Testis (tissue), 2 donors: ENCODE data around the gene AOC3.

ENCODE experiments used
- POLR2A ChIP-seq: fragments of 450-650 bp; IDR thresholded peaks from one replicate; pipeline ENCODE4 v1.6.1; 2017; ENCODE audit warnings: antibody characterized with exemption, mild to moderate bottlenecking, moderate library complexity
- TF ChIP-seq, protein P1 (sequence below), 3 experiments: fragments of 450-650 bp in 2 of 3; fragments of 200-600 bp in 1 of 3; sonication (generic) in 1 of 3; IDR thresholded peaks; one replicate each; pipeline ENCODE4 v1.5.1; 2016 to 2019; ENCODE audit warnings: antibody characterized with exemption in 3 of 3, mild to moderate bottlenecking in 2 of 3, moderate library complexity in 1 of 3

DNA sequence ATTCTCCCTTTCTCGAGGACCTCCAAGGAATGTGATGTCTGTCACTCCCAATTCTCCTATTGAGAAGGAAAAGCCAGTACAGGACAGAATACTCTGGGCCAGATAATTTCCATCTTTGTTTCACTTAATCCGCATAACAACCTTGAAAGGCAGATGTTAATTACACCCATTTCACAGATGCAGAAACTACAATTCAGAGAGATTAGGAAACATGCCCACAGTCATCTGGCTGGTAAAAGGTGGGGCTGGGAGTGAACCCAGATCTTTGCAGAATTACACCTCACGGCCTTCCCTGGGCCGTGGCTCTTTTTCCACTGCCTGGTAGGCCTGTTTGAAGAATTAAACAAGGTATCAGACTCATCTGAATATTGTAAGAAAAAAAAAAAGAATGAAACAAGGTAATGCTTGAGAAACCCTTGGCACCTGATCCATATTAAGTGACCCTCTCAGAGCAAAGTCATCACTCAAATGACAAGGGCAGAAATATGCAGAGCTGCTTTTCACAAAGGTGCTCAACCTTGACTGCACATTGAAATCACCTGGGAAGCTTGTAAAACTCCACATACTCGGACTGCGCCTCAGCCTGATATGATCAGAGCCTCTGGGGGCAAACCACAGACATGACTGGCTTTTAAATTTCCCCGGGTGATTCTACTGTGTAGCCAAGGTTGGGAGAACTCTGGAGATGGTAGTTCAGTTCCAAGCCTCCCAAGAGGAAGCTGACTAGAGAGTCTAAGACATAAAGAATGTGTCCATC lies 33.0 kb downstream of the AOC3 start:
- TF ChIP-seq, protein P1, sequence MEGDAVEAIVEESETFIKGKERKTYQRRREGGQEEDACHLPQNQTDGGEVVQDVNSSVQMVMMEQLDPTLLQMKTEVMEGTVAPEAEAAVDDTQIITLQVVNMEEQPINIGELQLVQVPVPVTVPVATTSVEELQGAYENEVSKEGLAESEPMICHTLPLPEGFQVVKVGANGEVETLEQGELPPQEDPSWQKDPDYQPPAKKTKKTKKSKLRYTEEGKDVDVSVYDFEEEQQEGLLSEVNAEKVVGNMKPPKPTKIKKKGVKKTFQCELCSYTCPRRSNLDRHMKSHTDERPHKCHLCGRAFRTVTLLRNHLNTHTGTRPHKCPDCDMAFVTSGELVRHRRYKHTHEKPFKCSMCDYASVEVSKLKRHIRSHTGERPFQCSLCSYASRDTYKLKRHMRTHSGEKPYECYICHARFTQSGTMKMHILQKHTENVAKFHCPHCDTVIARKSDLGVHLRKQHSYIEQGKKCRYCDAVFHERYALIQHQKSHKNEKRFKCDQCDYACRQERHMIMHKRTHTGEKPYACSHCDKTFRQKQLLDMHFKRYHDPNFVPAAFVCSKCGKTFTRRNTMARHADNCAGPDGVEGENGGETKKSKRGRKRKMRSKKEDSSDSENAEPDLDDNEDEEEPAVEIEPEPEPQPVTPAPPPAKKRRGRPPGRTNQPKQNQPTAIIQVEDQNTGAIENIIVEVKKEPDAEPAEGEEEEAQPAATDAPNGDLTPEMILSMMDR (IDR thresholded peaks at IDR 0.05): no peak
- no peak for TF ChIP-seq POLR2A
